Measurements from ENCODE around the gene SCP2.

Gene SCP2

DNA sequence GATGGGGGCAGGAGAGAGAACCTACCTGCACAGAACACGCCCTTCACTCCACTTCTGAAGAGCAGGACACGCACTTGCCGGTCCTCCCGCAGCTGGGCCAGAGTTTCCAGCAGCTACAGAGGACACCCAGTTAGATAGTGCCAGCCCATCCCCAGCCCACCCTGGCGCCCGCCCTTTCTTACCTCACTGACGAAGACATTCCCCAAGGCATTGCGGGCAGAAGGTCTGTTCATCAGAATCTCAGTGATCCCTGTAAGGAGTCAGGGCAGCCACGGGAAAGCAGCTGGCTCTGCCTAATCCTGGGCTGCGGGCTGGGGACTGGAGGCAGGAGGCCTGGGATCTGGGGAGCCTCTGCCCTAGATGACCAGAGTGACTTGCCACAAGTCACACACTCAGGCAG lies 15.5 kb upstream of the SCP2 start:
- DNase-seq = no peak
- H3K9me3 ChIP-seq (ENCODE audit: control extremely low read depth in 1 of 5, control insufficient read depth in 4 of 5, insufficient read depth in 2 of 5, low read depth in 1 of 5, low read length in 4 of 5) = no peaks in the 10 kb centered on the region
- no peak overlapping the region for H3K27ac ChIP-seq (ENCODE audit: insufficient read depth in 1 of 2, low read depth in 1 of 2, low read length in 2 of 2, poor library complexity in 1 of 2, severe bottlenecking in 2 of 2)
- ChIA-PET POLR2A (no interaction called here), CTCF (interaction anchor here (0.7 kb wide), 1 partner anchor 9 kb away, joined by 3 read pairs; no protein-coding TSS in a partner anchor)
- no peaks in the 10 kb centered on the region for H3K27me3 ChIP-seq (replicated peaks in 2 of 5; ENCODE audit: control insufficient read depth in 4 of 5, insufficient read depth in 5 of 5, low read length in 4 of 5)
- H3K4me1 ChIP-seq (ENCODE audit: control extremely low read depth in 1 of 4, control insufficient read depth in 4 of 4, insufficient read depth in 4 of 4, low read length in 3 of 4) = no peaks in the 10 kb centered on the region
- no peaks in the 10 kb centered on the region for H3K36me3 ChIP-seq (ENCODE audit: control insufficient read depth in 4 of 4, insufficient read depth in 4 of 4, low read length in 3 of 4)
- WGBS (ENCODE audit: insufficient coverage) = 98% methylated on average over 8 of the region's 10 CpGs
- H3K4me3 ChIP-seq (ENCODE audit: control insufficient read depth in 1 of 7, extremely low read depth in 1 of 7, insufficient read depth in 4 of 7, low read depth in 2 of 7, low read length in 6 of 7) = no peak overlapping the region

DNA sequence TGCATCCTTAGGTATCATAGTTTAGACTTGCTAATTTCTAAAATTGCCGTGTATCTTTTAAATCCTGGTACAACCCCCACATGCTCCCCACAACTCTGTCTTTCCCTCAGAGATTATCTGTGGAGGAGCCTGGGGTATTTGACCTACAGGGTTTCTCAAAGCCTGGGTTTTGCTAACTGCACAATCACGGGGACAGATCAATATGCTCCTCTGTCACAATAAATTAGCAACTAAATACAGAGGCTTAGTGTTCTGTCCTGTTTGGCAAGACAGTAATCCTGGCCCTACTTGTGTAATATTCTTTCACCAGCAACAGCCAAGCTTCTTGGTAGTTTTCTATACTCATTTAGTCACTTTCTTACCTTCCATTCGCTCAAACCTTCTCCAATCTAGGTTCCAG lies 14.1 kb upstream of the SCP2 start:
- Histone ChIP-seq H3K27me3 (replicated peaks in 2 of 5; ENCODE audit: control insufficient read depth in 4 of 5, insufficient read depth in 5 of 5, low read length in 4 of 5) (no peaks in the 10 kb centered on the region), H3K4me3 (ENCODE audit: control insufficient read depth in 1 of 7, extremely low read depth in 1 of 7, insufficient read depth in 4 of 7, low read depth in 2 of 7, low read length in 6 of 7) (no peak overlapping the region), H3K9me3 (ENCODE audit: control extremely low read depth in 1 of 5, control insufficient read depth in 4 of 5, insufficient read depth in 2 of 5, low read depth in 1 of 5, low read length in 4 of 5) (no peaks in the 10 kb centered on the region), H3K27ac (ENCODE audit: insufficient read depth in 1 of 2, low read depth in 1 of 2, low read length in 2 of 2, poor library complexity in 1 of 2, severe bottlenecking in 2 of 2) (no peak overlapping the region), H3K36me3 (ENCODE audit: control insufficient read depth in 4 of 4, insufficient read depth in 4 of 4, low read length in 3 of 4) (no peaks in the 10 kb centered on the region), H3K4me1 (ENCODE audit: control extremely low read depth in 1 of 4, control insufficient read depth in 4 of 4, insufficient read depth in 4 of 4, low read length in 3 of 4) (no peaks in the 10 kb centered on the region)
- WGBS (ENCODE audit: insufficient coverage) = 96% methylated on average over 3 of the region's 3 CpGs
- CTCF ChIA-PET = no interaction called here
- POLR2A ChIA-PET = no interaction called here
- DNase-seq = no peak

DNA sequence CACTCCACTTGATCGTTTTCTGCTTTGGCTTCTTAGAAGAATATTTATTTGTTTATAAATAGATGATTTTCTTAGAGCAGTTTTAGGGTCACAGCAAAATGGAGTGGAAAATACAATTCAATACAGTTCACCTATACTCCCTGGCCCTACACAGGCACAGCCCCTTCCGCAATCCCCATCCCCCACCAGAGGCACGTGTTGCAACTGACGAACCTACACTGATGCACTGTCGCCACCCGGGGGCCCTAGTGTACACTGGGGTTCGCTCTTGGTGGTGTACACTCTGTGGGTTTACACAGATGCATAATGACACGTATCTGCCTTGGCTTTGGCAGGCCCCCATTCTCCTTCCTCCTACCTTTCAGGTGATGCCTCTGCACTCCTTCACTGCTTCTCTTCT lies 13.5 kb upstream of the SCP2 start:
- 88% methylated on average over 7 of the region's 8 CpGs for WGBS (ENCODE audit: insufficient coverage)
- H3K9me3 ChIP-seq (ENCODE audit: control extremely low read depth in 1 of 5, control insufficient read depth in 4 of 5, insufficient read depth in 2 of 5, low read depth in 1 of 5, low read length in 4 of 5) = no peaks in the 10 kb centered on the region
- H3K27ac ChIP-seq (ENCODE audit: insufficient read depth in 1 of 2, low read depth in 1 of 2, low read length in 2 of 2, poor library complexity in 1 of 2, severe bottlenecking in 2 of 2) = no peak overlapping the region
- H3K4me1 ChIP-seq (ENCODE audit: control extremely low read depth in 1 of 4, control insufficient read depth in 4 of 4, insufficient read depth in 4 of 4, low read length in 3 of 4) = no peaks in the 10 kb centered on the region
- CTCF ChIA-PET = interaction anchor here (1.5 kb wide), 1 partner anchor 9 kb away, joined by 4 read pairs; no protein-coding TSS in a partner anchor
- no peaks in the 10 kb centered on the region for H3K27me3 ChIP-seq (replicated peaks in 2 of 5; ENCODE audit: control insufficient read depth in 4 of 5, insufficient read depth in 5 of 5, low read length in 4 of 5)
- no peaks in the 10 kb centered on the region for H3K36me3 ChIP-seq (ENCODE audit: control insufficient read depth in 4 of 4, insufficient read depth in 4 of 4, low read length in 3 of 4)
- H3K4me3 ChIP-seq (ENCODE audit: control insufficient read depth in 1 of 7, extremely low read depth in 1 of 7, insufficient read depth in 4 of 7, low read depth in 2 of 7, low read length in 6 of 7) = no peak overlapping the region
- no peak for DNase-seq
- POLR2A ChIA-PET = no interaction called here

- DNase-seq = no peak
- Histone ChIP-seq H3K36me3 (ENCODE audit: control insufficient read depth in 4 of 4, insufficient read depth in 4 of 4, low read length in 3 of 4) (no peaks in the 10 kb centered on the region), H3K4me1 (ENCODE audit: control extremely low read depth in 1 of 4, control insufficient read depth in 4 of 4, insufficient read depth in 4 of 4, low read length in 3 of 4) (no peaks in the 10 kb centered on the region), H3K9me3 (ENCODE audit: control extremely low read depth in 1 of 5, control insufficient read depth in 4 of 5, insufficient read depth in 2 of 5, low read depth in 1 of 5, low read length in 4 of 5) (no peaks in the 10 kb centered on the region), H3K27ac (ENCODE audit: insufficient read depth in 1 of 2, low read depth in 1 of 2, low read length in 2 of 2, poor library complexity in 1 of 2, severe bottlenecking in 2 of 2) (no peak overlapping the region), H3K4me3 (ENCODE audit: control insufficient read depth in 1 of 7, extremely low read depth in 1 of 7, insufficient read depth in 4 of 7, low read depth in 2 of 7, low read length in 6 of 7) (no peak overlapping the region), H3K27me3 (replicated peaks in 2 of 5; ENCODE audit: control insufficient read depth in 4 of 5, insufficient read depth in 5 of 5, low read length in 4 of 5) (no peaks in the 10 kb centered on the region)
- ChIA-PET POLR2A (no interaction called here), CTCF (interaction anchor here (1.5 kb wide), 1 partner anchor 10 kb away, joined by 4 read pairs; no protein-coding TSS in a partner anchor)
- WGBS (ENCODE audit: insufficient coverage) = 91% methylated on average over 5 of the region's 5 CpGs
Measured at GRCh38 chr1:52914463-52914862, 12.6 kb upstream of the SCP2 start.

DNA sequence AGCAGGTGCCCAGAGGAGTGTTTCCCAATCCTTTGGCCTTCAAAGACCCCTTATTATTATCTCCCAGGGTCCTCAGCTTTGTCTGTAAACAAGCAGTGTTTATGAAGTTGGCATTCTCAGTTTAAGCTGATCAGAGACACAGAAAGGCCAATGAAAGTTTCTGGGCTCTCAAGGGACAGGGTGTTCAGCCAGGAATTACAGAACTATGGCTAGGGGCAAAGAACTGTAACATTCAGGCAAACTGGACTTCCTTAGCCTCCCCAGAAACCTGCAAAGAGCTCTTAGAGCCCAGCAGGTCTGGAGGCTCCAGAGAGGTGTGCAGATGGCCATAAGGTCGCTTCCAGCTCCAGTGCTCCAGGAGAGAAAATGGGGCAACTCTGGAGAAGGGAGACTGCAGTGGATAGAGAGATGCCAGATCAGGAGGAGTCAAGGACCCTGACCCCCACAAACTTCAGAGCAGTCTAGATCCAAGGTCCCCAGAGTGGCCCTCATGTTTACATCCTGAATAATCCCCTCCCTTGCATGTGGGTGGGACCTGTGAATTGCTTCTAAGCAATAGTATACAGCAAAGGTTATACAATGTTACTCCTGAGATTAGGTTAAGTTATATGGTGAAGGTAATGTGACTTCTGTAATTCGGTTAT lies 11.7 kb upstream of the SCP2 start:
- Histone ChIP-seq H3K27ac (ENCODE audit: insufficient read depth in 1 of 2, low read depth in 1 of 2, low read length in 2 of 2, poor library complexity in 1 of 2, severe bottlenecking in 2 of 2) (no peak overlapping the region), H3K4me3 (ENCODE audit: control insufficient read depth in 1 of 7, extremely low read depth in 1 of 7, insufficient read depth in 4 of 7, low read depth in 2 of 7, low read length in 6 of 7) (no peak overlapping the region), H3K27me3 (replicated peaks in 2 of 5; ENCODE audit: control insufficient read depth in 4 of 5, insufficient read depth in 5 of 5, low read length in 4 of 5) (no peaks in the 10 kb centered on the region), H3K9me3 (ENCODE audit: control extremely low read depth in 1 of 5, control insufficient read depth in 4 of 5, insufficient read depth in 2 of 5, low read depth in 1 of 5, low read length in 4 of 5) (no peaks in the 10 kb centered on the region), H3K4me1 (ENCODE audit: control extremely low read depth in 1 of 4, control insufficient read depth in 4 of 4, insufficient read depth in 4 of 4, low read length in 3 of 4) (no peaks in the 10 kb centered on the region), H3K36me3 (ENCODE audit: control insufficient read depth in 4 of 4, insufficient read depth in 4 of 4, low read length in 3 of 4) (no peaks in the 10 kb centered on the region)
- DNase-seq = no peak
- ChIA-PET POLR2A (no interaction called here), CTCF (interaction anchor here (1.5 kb wide), 1 partner anchor 11 kb away, joined by 4 read pairs; no protein-coding TSS in a partner anchor)
- WGBS (ENCODE audit: insufficient coverage) = 90% methylated on average over 2 of the region's 2 CpGs

DNA sequence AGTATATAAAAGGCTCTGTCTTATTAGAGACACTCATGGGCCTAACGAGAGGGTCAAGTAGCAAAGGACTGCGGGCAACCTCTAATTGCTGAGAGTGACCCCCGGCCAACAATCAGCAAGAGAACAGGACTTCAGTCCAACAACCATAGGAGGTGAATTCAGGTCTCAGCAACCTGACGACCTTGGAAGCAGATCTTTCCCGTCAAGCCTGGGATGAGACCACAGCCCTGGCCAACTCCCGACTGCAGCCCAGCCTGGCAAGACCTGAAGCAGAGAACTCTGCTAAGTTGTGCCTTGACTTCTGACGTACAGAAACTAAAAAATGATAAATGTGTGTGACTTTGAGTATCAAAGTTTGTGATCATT lies 11.2 kb upstream of the SCP2 start:
- POLR2A ChIA-PET = no interaction called here
- CTCF ChIA-PET = no interaction called here
- Histone ChIP-seq H3K4me1 (ENCODE audit: control extremely low read depth in 1 of 4, control insufficient read depth in 4 of 4, insufficient read depth in 4 of 4, low read length in 3 of 4) (peaks cover 0 to 2% (median under 1%) of the 10 kb centered on the region in 4 experiments), H3K27ac (ENCODE audit: insufficient read depth in 1 of 2, low read depth in 1 of 2, low read length in 2 of 2, poor library complexity in 1 of 2, severe bottlenecking in 2 of 2) (no peak overlapping the region), H3K9me3 (ENCODE audit: control extremely low read depth in 1 of 5, control insufficient read depth in 4 of 5, insufficient read depth in 2 of 5, low read depth in 1 of 5, low read length in 4 of 5) (no peaks in the 10 kb centered on the region), H3K27me3 (replicated peaks in 2 of 5; ENCODE audit: control insufficient read depth in 4 of 5, insufficient read depth in 5 of 5, low read length in 4 of 5) (peaks cover 0 to 3% (median 0%) of the 10 kb centered on the region in 5 experiments), H3K4me3 (ENCODE audit: control insufficient read depth in 1 of 7, extremely low read depth in 1 of 7, insufficient read depth in 4 of 7, low read depth in 2 of 7, low read length in 6 of 7) (no peak overlapping the region), H3K36me3 (ENCODE audit: control insufficient read depth in 4 of 4, insufficient read depth in 4 of 4, low read length in 3 of 4) (no peaks in the 10 kb centered on the region)
- 97% methylated on average over 6 of the region's 7 CpGs for WGBS (ENCODE audit: insufficient coverage)
- DNase-seq = no peak

DNA sequence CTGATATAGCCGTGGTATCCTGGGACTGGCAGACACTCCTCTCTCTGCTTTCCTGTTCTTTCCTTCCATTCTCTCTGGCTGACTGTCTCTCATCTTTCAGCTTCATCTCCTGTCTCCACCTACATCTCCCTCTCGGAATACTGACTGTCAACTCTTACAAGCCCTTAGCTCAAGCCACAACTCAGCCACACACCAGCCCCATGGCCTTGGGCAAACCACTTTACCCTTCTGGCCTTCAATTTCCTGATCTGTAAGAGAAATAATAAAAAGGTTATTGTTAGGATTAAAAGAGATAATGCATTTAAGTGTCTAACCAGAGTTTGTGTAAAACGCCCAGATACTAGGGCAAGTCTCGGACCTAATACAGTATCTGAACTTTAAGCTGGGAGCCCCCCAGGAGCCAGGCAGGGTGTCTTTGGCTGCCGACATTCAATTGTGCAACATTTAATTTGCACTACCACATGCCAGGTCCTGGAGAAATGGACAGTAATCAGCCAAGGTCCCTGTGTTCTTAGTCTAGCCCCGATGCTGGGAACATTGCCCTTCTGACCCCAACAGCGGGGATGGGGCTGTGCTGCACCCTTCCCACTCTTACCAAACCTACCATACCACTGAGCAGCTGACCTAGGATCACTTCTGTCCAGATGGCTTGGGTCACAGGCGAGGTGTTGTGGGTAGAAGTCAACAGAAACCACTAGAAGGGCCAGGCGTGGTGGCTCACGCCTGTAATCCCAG lies 10.7 kb upstream of the SCP2 start:
- Histone ChIP-seq H3K4me3 (ENCODE audit: control insufficient read depth in 1 of 7, extremely low read depth in 1 of 7, insufficient read depth in 4 of 7, low read depth in 2 of 7, low read length in 6 of 7) (no peak overlapping the region), H3K9me3 (ENCODE audit: control extremely low read depth in 1 of 5, control insufficient read depth in 4 of 5, insufficient read depth in 2 of 5, low read depth in 1 of 5, low read length in 4 of 5) (no peaks in the 10 kb centered on the region), H3K4me1 (ENCODE audit: control extremely low read depth in 1 of 4, control insufficient read depth in 4 of 4, insufficient read depth in 4 of 4, low read length in 3 of 4) (peaks cover 0 to 7% (median 4%) of the 10 kb centered on the region in 4 experiments), H3K27me3 (replicated peaks in 2 of 5; ENCODE audit: control insufficient read depth in 4 of 5, insufficient read depth in 5 of 5, low read length in 4 of 5) (peaks cover 0 to 9% (median 0%) of the 10 kb centered on the region in 5 experiments), H3K27ac (ENCODE audit: insufficient read depth in 1 of 2, low read depth in 1 of 2, low read length in 2 of 2, poor library complexity in 1 of 2, severe bottlenecking in 2 of 2) (no peak overlapping the region), H3K36me3 (ENCODE audit: control insufficient read depth in 4 of 4, insufficient read depth in 4 of 4, low read length in 3 of 4) (no peaks in the 10 kb centered on the region)
- 96% methylated on average over 10 of the region's 10 CpGs for WGBS (ENCODE audit: insufficient coverage)
- DNase-seq = no peak
- ChIA-PET CTCF (no interaction called here), POLR2A (no interaction called here)

Data from common myeloid progenitor, CD34-positive (primary cell).